SK-N-SH treated with all-trans-retinoic acid at 6 μM for 48 hours (cell line): ENCODE data around the gene PSG7.

Experiments
- ESRRG ChIP-seq: fragments of 250-450 bp; sonication (Bioruptor Pico); IDR thresholded peaks from 2 replicates; pipeline ENCODE4 v1.6.1; 2021; ENCODE audit warnings: mild to moderate bottlenecking
- PATZ1 ChIP-seq: fragments of 250-450 bp; sonication (Bioruptor Pico); IDR thresholded peaks from 2 replicates; pipeline ENCODE4 v1.8.0; 2020; ENCODE audit warnings: mild to moderate bottlenecking, moderate library complexity, borderline replicate concordance
- PPARA ChIP-seq: fragments of 250-450 bp; sonication (Bioruptor Pico); IDR thresholded peaks from 2 replicates; pipeline ENCODE4 v1.5.0; 2020; ENCODE audit warnings: mild to moderate bottlenecking, borderline replicate concordance
- TCF4 ChIP-seq: fragments of 250-450 bp; sonication (Bioruptor Pico); IDR thresholded peaks from 2 replicates; pipeline ENCODE4 v1.8.0; 2021; ENCODE audit warnings: mild to moderate bottlenecking, moderate library complexity, borderline replicate concordance
- ZNF8 ChIP-seq: fragments of 450-650 bp; formaldehyde crosslinking; IDR thresholded peaks from 2 replicates; pipeline ENCODE4 v1.5.0; 2020; ENCODE audit warnings: mild to moderate bottlenecking, moderate library complexity

GRCh38 chr19:42985588-42985987 is 48.6 kb upstream of the PSG7 start:
- TF ChIP-seq PPARA (CRISPR knock-in tag): no peak
- no peak for TF ChIP-seq TCF4 (CRISPR knock-in tag)
- no peak for TF ChIP-seq ESRRG (CRISPR knock-in tag)
- no peak for TF ChIP-seq PATZ1 (CRISPR knock-in tag)
- no peak for TF ChIP-seq ZNF8
